AG20443 (cell line): ENCODE measurements around the gene VPS26A.
"Not testable (repeated sequence)": the region's sequence is repeated elsewhere in the genome, so short reads cannot be mapped to it uniquely, and the experiment has no call there.

ENCODE experiments used
- DNase-seq: peaks from one replicate; pipeline ENCODE4 v3.0.0; 2012; ENCODE audit warnings: low spot score, mixed read lengths

VPS26A gene

DNA sequence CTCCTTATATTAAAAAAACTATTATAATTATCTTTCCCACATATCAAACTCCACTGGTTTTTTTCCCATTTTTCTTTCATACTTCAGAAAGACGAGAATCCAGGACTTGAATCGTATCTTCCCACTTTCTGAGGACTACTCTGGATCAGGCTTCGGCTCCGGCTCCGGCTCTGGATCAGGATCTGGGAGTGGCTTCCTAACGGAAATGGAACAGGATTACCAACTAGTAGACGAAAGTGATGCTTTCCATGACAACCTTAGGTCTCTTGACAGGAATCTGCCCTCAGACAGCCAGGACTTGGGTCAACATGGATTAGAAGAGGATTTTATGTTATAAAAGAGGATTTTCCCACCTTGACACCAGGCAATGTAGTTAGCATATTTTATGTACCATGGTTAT, 20.2 kb upstream of the VPS26A start:
- DNase-seq: no peak

DNA sequence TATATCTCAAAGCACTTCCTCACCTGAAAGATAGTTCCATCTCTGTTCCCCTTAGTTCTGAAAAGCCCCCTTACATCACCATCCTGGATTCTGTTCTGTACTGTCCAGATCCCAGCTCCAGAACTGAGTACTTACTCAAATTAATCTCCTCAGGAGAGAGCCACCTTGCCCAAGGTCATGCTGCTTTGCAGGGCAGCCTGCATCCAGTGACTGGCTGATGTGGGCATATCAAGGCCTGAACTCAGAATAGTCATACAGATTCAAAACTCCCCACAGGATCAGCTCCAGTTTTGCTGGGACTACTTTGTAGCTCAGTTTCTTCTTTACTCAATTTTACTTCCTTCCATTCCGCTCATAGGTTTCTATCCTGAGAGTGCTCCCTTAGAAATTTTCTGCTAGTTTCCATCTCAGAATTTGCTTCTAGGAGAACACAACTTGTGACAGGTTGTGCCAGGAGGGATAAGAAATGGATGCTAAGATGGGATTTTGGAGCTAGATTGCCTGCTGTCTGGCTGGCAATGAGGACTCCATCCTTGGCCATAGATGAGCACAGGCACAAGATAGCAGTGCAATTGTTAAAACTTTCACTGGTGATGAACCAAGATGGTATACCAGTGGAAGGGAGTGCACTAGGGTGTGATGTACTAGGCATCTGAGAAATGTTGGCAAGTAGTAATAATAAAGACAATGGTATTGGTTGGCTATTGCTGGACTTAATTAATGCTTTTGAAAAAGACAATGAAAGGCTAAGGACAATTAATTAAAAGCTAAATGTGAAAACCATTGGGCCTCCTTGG, 18.8 kb upstream of the VPS26A start:
- DNase-seq: no peak

DNA sequence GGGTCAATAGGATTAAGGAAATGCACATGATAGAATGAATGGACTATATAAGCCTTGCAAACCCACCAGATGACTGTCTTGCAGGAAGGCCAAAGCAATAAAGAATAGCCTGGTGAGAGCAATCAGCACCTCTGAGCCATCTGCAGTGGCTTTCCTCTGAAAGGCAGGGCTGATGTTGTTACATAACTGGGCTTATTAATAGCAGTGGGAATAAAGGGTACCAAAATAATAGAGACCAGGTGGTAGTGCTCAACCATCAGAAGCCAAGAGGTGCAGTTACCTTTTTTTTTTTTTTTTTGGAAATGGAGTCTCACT, 16.8 kb upstream of the VPS26A start:
- no peak for DNase-seq

DNA sequence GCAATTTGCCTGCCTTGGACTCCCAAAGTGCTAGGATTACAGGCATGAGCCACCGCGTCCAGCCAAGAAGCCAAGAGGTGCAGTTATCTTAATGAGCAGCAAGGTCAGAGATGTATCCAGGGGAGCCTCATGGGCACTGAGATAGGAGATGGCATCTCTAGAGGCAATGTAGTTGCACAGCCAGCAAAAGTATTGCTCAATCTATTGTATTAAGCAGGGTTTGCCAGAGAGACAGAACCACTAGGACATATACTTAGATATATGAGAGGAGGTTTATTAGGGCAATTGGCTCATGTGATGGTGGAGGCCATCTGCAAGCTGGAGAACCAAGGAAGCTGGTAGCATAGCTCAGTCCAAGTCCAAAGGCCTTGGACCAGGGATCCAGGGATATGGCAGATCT, 16.3 kb upstream of the VPS26A start:
- DNase-seq: no peak

DNA sequence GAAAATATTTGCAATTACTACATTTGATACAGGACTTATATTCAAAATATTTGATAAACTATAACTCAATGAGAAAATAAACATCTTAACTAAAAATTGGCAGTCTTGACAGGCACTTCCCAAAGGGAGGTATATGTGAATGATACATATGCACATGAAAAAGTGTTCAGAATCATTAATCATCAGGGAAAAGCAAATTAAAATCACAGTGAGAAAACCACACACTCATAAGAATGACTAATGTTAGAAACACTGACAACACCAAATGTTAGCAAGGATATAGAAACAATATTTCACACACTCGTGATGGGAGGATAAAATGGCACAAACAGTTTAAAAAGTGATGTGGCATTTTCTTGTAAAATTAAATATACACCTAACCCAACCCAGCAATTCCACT, 4.1 kb upstream of the VPS26A start:
- DNase-seq: no peak

DNA sequence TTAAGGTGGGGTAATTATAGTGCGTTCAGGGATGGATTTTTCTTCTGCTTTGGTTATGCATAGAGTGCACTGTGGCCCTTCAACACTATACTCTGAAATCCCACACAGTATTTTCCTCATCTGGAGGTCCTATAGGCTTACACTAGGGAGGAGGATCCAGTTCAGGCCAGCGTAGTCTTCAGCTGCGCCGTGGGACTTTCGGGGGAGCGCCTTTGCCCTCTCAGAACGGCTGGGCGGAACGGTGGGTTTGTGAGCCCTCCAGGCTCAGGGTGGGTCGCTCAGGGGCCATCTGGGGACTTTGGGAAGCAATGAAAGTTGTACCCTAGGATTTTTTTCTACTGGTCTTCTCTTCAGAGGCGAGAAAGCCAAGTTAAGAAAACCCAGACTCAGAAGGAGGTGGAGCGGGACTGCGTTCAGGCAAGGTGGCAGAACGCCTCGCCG, 652 bp upstream of the VPS26A start:
- peak; percentile 69 for DNase-seq

DNA sequence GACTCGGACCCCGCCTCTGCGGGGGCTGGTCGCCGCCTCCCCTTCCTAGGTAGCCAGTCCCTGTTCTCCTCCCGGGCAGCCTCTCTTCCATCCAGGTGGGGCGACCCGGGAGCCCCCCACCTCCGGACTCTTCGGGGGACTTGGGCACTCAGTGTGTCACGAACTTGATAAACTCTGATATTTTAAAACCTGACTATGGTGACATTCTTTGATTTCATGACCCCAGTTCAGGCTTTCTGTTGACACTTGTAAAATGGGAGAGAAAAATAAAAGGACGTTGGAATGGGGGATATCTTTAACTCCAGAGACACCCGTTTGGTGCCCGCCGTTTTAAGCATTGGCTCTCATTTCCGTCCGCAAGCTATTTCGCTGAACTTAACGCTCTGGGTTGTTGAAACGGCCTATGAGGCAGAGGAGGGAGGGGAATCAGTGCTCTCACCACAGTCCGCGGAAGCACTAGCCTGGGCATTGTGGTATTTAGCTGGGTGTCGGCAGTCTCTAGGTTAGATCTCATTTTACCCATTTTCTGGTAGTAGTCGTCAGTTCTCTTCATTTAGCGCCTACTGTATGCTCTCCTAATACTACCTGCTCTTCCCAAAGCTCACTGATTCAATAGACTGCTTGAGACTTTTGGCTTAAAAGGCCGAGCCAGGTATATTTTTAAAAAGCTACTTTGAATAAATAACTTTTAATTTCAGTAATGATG, 738 bp downstream of the VPS26A start:
- peak; percentile 53 for DNase-seq

DNA sequence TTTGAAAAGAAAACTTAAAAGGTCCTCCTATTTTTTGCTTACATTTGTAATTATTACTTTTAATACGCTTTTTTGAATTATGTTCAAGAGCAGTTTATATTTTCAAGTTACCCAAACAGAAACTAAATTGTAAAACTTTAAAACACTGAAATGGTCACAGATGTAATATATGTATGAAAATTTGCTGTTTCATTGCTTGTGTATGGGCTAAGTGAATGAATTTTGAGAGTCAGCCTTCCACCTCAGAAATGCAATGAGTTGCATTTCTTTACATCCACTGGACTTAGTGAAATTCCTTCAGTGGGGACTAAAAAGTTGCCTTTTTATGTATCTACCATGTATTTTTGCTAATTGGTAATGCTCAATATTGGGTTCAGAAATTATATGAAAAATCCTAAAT, 1.6 kb downstream of the VPS26A start:
- DNase-seq: no peak

DNA sequence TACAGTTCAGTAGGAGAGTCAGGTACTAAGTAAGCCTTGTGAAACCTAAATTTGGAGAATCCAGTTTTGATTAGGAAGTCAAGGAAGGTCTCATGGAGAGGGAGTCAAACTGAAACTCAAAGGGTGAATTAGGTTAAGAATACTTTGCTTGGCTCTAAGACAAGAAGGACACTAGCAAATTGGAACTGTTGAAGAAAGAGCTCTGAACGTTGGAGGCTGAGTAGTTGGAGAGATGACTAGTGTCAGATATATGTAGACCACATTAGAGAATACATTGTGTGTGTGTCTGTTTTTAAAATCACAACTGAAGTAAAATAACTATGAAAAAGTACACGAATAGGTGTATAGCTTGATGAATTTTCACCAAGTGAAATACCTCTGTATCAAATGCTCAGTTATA, 6.3 kb downstream of the VPS26A start:
- no peak for DNase-seq

DNA sequence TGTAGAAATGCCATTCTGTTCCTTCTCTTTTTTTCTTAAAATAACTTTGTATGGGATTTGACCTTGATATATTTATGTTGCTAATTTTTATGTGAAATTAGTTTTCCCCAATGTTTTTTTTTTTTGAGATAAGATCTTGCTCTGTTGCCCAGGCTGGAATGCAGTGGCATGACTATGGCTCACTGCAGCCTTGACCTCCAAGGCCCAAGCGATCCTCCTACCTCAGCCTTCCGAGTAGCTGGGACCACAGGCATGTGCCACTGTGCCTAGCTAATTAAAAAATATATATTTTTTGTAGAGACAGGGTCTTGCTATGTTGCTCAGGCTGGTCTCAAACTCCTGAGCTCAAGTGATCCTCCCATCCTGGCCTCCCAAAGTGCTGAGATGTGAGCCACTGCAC, 16.0 kb downstream of the VPS26A start:
- DNase-seq: no peak

DNA sequence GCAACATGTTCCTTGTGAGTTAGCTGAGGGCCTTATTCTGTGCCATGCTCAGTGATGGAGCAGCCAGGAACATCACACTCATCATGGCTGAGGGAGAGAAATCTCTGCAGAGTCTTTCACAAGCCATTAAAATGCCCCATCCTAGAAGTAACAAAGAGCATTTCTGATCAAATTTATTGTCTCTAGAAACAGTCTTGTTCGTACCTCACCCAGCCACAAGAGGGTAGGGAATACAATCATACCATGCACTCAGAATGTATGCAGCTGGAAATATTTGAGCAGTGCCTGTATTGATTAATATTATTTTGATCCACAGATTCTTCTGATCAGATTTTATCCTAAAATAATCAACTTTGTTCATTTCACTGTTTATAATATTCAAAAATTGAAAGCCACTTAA, 17.3 kb downstream of the VPS26A start:
- DNase-seq: no peak

DNA sequence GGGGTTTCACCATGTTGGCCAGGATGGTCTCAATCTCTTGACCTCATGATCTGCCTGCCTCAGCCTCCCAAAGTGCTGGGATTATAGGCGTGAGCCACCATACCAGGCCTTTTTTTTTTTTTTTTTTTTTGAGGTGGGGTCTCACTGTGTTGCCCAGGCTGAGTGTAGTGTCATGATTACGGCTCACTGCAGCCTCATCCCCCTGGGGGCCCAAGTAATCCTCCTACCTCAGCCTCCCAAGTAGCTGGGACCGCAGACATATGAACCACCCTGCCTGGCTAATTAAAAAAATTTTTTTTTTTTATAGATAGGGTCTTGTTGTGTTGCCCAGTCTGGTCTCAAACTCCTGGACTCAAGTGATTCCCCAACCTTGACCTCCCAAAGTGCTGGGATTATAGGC, 18.1 kb downstream of the VPS26A start:
- not testable (repeated sequence) for DNase-seq

DNA sequence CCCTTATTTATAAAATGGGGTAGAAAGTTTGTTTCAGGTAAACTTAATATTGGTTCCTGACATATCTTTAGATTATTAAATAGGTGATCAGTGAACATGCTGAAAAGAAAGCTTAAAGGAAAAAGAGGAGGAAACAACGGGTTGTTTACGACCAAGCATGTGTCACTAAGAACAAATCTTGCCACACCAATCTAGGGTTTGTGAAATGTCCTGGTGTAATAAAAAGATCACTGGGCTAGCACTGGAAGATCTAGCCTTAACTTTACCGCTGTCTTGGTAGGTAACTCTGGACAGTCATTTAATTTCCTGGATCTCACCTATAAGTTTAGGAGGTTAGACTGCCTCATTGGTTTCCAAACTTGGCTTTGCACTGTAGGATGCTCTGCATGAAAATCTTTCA, 19.0 kb downstream of the VPS26A start:
- DNase-seq: no peak

DNA sequence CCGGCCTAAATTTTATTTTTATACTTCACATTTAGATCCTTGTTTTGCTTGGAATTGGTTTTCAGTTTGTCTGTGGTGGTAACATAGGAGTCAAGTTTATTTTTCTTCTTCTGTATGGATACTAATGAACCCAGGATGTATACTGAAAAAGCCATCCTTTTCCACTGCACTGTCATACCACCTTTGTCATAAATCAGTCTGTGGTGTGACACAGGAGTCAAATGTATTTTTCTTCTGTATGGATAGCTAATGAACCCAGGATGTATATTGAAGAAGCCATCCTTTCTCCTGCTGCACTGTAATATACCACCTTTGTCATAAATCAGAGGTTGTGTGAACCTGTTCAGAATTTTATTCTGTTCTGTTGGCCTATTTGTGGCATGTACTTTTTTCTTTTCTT, 21.4 kb downstream of the VPS26A start:
- no peak for DNase-seq

DNA sequence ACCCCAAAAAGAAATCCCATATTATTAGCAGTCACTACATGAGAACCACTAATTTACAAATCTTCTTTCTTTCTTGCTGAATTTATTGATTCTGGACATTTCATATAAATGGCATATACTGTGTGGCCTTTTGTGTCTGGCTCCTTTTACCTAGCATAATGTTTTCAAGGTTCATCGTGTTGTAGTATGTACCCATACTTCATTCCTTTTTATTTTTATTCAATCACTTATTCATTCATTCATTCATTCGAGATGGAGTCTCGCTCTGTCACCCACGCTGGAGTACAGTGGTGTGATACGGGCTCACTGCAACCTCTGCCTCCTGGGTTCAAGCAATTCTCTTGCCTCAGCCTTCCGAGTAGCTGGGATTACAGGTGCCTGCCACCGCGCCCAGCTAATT, 21.9 kb downstream of the VPS26A start:
- no peak for DNase-seq

DNA sequence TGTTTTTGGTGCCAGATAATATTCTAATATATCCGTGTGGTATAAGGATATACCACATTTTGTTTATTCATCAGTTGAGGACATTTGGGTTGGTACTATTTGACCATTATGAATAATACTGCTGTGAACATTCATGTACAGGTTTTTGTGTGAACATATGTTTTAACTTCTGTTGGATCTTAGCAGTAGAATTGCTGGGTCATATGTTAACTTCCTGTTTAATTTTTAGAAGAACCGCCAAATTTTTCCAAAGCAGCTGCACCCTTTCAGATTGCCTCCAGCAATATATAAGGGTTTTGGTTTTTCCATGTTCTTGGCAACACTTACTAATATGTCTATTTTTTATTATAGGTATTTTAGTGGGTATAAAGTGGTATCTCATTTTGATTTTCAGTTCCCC, 22.8 kb downstream of the VPS26A start:
- DNase-seq: no peak

DNA sequence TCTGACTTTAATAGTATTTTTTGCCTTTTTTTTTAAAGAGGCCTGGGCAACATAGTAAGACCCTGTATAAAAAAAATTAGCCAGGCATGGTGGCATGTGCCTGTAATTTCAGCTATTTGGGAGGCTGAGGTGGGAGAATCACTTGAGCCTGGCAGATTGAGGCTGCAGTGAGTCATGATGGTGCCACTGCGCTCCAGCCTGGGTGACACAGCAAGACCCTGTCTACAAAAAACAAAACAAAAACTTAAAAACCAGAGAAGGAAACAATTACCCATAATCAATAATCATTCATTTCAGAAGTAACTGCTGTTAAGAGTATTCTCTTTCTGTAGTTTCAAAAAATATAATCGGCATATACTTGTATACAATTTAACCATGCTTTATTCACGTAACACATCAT, 28.0 kb downstream of the VPS26A start:
- DNase-seq: no peak

DNA sequence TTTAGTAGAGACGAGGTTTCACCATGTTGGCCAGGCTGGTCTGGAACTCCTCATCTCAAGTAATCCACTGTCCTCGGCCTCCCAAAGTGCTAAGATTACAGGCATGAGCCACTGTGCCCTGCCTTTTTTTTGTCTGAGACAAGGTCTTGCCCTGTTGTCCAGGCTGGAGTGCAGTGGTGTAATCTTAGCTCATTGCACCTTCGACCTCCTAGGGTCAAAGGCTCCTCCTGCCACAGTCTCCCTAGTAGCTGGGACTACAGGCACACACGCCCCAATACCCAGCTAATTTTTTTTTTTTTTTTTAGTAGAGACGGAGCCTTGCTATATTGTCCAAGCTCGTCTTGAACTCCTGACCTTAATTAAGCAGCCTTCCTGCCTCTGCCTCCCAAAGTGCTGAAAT, 29.2 kb downstream of the VPS26A start:
- DNase-seq: no peak

DNA sequence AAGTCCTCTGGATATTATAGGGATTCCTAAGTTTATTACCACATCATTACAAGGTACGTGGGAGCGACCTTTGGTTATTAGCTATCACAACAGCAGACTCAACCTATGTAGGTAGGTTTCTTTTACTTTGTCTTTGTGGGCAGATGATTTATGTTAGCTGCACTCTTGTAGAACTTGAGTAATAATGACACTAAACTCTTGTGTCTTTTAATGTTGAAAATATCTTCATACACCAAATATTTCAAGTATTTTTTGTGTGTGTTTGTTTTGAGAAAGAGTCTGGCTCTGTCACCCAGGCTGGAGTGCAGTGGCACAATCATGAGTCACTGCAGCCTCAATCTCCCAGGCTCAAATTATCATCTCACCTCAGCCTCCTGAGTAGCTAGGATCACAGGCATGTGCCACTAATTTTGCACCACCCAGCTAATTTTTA, 36.8 kb downstream of the VPS26A start:
- peak; percentile 34 for DNase-seq

DNA sequence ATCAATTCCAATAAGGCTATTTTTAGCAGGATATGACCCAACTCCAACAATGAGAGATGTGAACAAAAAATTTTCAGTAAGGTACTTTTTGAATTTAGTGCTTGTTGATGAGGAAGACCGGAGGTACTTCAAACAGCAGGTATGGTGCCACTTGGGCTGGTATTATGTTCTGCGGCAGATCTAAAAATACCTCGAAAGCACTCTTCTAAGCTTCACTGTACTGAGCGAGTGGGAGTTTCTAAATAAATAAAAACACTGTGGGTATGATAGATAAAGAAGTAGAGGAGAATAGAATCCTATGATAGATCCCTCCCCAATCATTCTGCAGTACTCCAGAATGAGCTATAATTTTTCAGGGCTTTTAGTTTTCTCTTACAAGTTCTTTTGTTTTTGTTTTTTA, 44.5 kb downstream of the VPS26A start:
- no peak for DNase-seq

DNA sequence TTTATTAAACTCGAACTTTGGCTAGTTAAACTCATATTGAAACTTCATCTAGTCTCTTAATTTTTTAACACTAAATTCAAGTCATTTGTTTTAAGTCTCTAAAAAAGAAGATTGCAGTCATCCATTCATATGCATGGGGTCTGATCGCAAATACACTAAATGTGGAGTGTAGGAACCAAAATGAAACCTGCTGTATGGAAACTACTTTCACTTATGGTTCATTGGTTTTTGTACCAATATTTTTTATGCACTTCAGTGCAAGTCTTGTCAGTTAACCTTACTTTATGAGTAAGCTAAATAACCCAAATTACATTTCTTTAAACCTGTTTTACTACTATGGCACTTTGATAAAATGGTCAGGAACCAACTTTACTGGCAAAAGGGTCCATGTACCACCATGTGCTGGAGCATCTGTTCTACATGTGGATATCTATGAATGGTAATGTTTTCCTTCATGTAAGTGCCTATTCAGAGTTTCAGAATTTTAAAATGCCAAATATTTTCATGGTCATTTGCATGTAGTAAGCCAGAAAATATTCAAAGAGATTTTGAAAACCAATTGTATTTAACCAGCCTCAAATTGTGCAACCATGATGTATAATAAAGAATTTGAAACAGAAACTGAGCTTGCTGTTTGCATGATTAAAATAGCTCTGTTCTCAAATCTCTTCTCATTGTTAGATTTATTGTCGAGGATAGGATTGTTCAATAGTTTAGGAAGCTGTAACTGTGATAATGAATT, 48.4 kb downstream of the VPS26A start:
- DNase-seq: peak; percentile 29

DNA sequence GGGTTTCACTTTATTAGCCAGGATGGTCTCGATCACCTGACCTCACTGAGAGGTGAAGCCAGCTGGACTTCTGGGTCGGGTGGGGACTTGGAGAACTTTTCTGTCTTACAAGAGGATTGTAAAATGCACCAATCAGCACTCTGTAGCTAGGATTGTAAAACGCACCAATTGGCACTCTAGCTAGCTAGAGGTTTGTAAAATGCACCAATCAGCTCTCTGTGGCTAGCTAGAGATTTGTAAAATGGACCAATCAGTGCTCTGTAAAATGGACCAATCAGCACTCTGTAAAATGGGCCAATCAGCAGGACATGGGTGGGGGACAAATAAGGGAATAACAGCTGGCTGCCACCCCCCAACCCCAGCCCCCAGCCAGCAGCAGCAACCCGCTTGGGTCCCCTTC, 51.3 kb downstream of the VPS26A start:
- not testable (repeated sequence) for DNase-seq

DNA sequence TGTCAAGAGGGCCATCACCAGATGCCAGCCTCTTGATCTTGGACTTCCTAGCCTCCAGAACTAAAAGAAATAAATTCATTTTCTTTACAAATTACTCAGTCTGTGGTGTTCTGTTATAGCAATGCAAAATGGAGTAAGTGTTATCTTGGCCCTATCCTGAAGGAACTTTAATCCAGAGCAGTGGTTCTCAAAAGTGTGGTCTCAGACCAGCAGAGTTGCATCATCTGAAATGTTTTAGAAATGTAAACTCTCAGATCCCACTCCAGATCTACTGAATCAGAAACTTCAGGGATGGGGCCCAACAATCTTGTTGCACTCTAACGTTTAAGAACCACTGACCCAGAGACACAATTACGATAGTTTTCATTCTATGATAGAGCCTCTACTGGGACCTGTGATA, 52.8 kb downstream of the VPS26A start:
- no peak for DNase-seq
